Stimulated activated naive B cell treated with anti-CD40 and anti-IgM and Interleukin-4, amounts not matched to agents 10 μg/mL and 1 μg/mL and 100 μg/mL, for 72 hours (primary cell): Measurements from ENCODE around the gene CYP4F2.
"Not testable (repeated sequence)": the region's sequence is repeated elsewhere in the genome, so short reads cannot be mapped to it uniquely, and the experiment has no call there.

Experiments used
- ATAC-seq, 2 donors: fragments of 150-1000 bp; cut with Tn5 transposase; replicated peaks; 2 replicates each; pipeline ENCODE4 v1.10.0; 2021; ENCODE audit warnings: moderate library complexity in 1 of 2
- DNase-seq: peaks from one replicate; pipeline ENCODE4 v3.0.0; 2021
- H3K27ac Mint-ChIP-seq: one replicate; pipeline ENCODE4 v1.8.0; 2022; ENCODE audit warnings: mild to moderate bottlenecking, mixed read lengths
- H3K27me3 Mint-ChIP-seq, 2 donors: one replicate each; pipeline ENCODE4 v1.8.0; 2022; ENCODE audit warnings: mixed read lengths in 2 of 2
- H3K36me3 Mint-ChIP-seq, 2 donors: one replicate each; pipeline ENCODE4 v1.8.0; 2022; ENCODE audit warnings: mixed read lengths in 2 of 2, mild to moderate bottlenecking in 1 of 2
- H3K4me1 Mint-ChIP-seq, 2 donors: one replicate each; pipeline ENCODE4 v1.8.0; 2022; ENCODE audit warnings: mixed read lengths in 2 of 2, mild to moderate bottlenecking in 1 of 2
- H3K4me3 Mint-ChIP-seq, 2 donors: one replicate each; pipeline ENCODE4 v1.8.0; 2022; ENCODE audit warnings: mild to moderate bottlenecking in 2 of 2, mixed read lengths in 2 of 2, moderate library complexity in 1 of 2
- H3K9me3 Mint-ChIP-seq, 2 donors: one replicate each; pipeline ENCODE4 v1.8.0; 2022; ENCODE audit warnings: mixed read lengths in 2 of 2, mild to moderate bottlenecking in 1 of 2

Gene CYP4F2

DNA sequence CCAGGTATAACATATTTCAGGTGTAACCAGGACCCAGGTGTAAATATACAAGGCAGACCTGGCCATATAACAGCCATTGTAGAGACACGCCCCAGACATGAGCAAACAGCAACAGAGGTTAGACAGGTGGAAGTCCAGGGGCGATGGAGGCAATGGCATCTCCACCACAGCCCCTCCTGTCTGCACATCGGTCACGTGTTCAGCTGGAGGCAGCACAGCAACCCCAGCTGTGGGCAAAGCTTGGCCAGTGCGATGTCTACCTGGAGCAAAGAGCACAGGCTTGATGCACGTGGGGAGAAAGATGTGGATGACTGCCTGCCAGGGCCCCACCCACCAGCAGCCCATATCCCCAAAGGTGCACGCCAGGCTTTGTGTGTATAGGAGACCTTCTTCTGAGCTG, 4.4 kb downstream of the CYP4F2 start:
- DNase-seq (no peak), ATAC-seq (no peak)
- no peaks in the 10 kb centered on the region for H3K36me3 Mint-ChIP-seq

DNA sequence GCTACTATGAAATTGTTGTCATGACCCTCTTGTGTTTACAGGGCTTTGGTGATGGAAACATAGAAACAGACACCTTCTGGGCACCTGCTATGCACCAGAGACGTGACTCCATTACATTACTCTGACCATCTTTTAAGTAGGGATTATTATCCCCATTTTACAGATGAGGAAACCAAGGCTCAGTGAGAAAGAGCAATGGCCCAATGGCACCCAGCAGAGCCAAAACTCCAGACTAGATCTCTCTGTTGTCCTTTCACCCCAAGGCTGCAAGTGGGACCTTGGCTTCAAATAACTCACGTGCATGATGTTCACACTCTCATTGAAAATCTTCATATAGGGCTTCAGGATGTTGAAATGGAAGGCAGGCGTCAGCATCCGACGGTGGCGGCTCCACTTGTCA, 5.9 kb downstream of the CYP4F2 start:
- peaks cover 15 to 24% of the 10 kb centered on the region in 2 donors for H3K27me3 Mint-ChIP-seq
- H3K36me3 Mint-ChIP-seq = no peaks in the 10 kb centered on the region
- no peak for DNase-seq
- H3K9me3 Mint-ChIP-seq = no peaks in the 10 kb centered on the region
- no peak for ATAC-seq
- no peak overlapping the region for H3K27ac Mint-ChIP-seq
- no peaks in the 10 kb centered on the region for H3K4me1 Mint-ChIP-seq
- H3K4me3 Mint-ChIP-seq = no peak overlapping the region

More for the DNA sequence above, 4.4 kb downstream of the CYP4F2 start:
- Mint-ChIP-seq H3K4me1 (no peaks in the 10 kb centered on the region), H3K27me3 (peaks cover 25 to 31% of the 10 kb centered on the region in 2 donors), H3K27ac (no peak overlapping the region), H3K9me3 (no peaks in the 10 kb centered on the region), H3K4me3 (no peak overlapping the region)

DNA sequence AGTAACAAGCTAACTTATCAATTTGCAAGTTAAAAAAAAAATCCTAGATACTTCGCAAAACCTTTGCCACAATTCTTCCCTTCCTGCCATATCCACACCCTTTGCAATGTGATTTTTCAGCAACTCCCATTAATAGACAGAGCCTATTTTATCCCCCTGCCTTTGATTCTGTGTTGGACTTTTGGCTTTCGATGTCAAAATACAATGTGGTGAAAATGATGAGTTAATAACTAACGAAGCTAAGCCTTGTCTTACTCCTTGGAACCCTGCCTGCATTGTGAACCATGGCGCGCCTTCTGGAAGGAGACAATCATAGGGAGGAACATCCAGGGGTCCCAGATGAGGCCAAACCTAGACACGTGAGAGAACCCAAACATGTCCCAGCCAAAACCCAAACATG, 6.4 kb downstream of the CYP4F2 start:
- Mint-ChIP-seq H3K27me3 (peaks cover 10 to 18% of the 10 kb centered on the region in 2 donors), H3K9me3 (no peaks in the 10 kb centered on the region), H3K4me1 (no peaks in the 10 kb centered on the region), H3K27ac (no peak overlapping the region), H3K36me3 (no peaks in the 10 kb centered on the region), H3K4me3 (no peak overlapping the region)
- no peak for ATAC-seq
- no peak for DNase-seq

DNA sequence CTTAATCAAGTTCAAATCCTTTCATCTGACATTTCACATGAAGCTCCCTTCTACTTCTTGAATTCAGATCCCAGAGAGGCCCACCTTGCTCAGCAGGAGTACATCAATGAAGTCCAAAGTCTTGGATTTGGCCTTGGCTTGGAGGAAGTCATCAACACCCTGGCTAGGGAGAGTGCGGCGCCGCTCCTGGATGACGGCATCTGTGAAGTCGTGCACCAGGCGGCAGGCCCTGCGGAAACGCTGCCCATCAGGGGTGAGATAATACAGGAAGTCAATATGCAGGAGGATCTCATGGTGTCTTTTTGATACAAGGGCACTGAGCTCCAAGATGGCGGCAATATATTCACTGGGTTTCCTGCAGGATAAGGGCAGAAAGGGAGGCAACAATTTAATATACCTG, 8.5 kb downstream of the CYP4F2 start:
- not testable (repeated sequence) for H3K36me3 Mint-ChIP-seq, ATAC-seq, H3K4me3 Mint-ChIP-seq, H3K9me3 Mint-ChIP-seq, H3K27me3 Mint-ChIP-seq, DNase-seq, H3K4me1 Mint-ChIP-seq, H3K27ac Mint-ChIP-seq

DNA sequence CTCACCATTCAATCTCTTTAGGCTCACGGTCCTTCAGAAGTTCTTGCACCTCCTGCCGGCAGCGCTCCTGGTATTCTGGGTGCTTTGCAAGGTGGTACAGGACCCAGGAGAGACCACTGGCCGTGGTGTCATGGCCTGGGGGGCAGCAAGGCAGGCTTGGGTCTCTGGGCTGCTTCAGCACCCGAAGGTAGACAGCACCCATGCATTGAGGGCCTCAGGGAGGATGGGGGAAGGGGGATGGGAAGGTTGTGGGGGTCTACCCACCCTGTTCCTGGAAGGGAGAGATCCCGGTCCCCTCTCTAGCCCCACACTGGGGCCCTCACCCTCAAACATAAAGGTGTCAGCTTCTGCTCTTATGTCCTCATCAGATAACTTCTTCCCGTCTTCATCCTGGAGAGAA, 12.0 kb downstream of the CYP4F2 start:
- ATAC-seq (no peak), DNase-seq (no peak)
- Mint-ChIP-seq H3K27ac (no peak overlapping the region), H3K36me3 (no peaks in the 10 kb centered on the region), H3K27me3 (peaks cover 15 to 17% of the 10 kb centered on the region in 2 donors), H3K4me1 (no peaks in the 10 kb centered on the region), H3K9me3 (peaks cover 0 to 1% of the 10 kb centered on the region in 2 donors), H3K4me3 (no peak overlapping the region)

DNA sequence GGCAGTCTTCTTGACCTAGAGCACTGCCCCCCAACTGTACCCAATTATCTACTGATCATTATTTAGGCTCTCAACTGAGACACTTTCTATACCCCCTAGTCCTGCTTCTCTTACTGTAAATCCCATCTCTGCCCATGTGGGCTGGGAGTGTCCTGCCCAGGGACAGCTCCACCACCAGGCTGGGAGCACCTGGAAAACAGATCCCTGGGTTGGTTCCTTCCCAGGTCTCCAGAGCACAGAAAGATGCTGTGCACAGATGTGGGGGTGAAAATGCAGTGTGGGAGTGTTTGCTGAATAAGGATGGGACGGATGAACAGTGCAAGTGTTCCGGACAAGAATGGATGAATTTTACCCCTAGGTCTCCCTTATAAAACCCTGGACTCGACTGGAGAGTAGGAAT, 12.7 kb downstream of the CYP4F2 start:
- DNase-seq (no peak), ATAC-seq (no peak)
- H3K27me3 Mint-ChIP-seq = peaks cover 18 to 23% of the 10 kb centered on the region in 2 donors
- H3K36me3 Mint-ChIP-seq = no peaks in the 10 kb centered on the region
- H3K9me3 Mint-ChIP-seq = peaks cover 0 to 4% of the 10 kb centered on the region in 2 donors
- H3K4me1 Mint-ChIP-seq = no peaks in the 10 kb centered on the region
- no peak overlapping the region for H3K27ac Mint-ChIP-seq
- no peak overlapping the region for H3K4me3 Mint-ChIP-seq

DNA sequence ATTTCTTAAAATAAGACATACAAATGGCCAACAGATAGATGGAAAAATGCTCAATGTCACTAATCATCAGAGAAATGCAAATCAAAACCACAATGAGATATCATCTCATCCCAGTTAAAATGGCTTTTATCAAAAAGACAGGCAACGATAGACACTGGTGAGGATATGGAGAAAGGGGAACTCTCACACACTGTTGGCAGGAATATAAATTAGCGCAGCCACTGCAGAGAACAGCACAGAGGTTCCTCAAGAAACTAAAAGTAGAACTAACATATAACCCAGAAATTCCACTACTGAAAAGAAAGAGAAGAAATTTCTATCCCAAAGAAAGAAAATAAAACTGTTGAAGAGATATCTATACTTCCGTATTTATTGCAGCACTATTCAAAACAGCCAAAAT, 14.5 kb downstream of the CYP4F2 start:
- H3K36me3 Mint-ChIP-seq, H3K4me3 Mint-ChIP-seq, ATAC-seq, H3K4me1 Mint-ChIP-seq, H3K27ac Mint-ChIP-seq, DNase-seq, H3K9me3 Mint-ChIP-seq: not testable (repeated sequence)
- H3K27me3 Mint-ChIP-seq = peaks cover 30 to 36% of the 10 kb centered on the region in 2 donors

DNA sequence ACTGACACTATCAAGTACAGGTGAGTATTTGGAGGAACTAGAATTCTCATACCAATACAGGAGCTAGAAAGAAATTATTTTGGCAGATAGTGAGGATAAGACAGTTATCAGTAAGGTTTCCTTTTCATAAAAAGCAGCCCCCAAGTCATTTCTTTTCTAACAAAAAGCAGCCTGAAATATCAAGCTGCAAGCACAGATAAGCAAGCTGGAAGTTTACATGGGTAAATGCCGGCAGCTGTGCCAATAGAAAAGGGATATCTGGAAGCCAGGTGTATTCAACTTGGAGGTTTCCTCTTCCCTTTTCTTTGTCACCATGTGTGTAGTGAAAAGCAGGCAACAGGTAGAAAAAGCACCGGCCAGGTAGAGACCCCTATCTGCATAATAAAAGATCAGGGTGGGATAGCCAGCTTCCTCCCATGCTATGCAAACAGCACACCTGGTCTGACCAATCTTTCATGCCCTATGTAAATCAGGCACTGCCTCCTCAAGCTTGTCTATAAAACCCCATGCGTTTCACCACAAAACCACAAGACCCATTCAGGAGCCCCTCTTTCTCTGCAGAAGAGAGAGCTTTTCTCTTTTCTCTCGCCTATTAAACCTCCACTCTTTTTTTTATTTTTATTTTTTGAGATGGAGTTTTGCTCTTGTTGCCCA, 22.9 kb downstream of the CYP4F2 start:
- Mint-ChIP-seq H3K4me1 (peaks cover 4 to 28% of the 10 kb centered on the region in 2 donors), H3K27ac (no peak overlapping the region), H3K9me3 (peaks cover 3 to 9% of the 10 kb centered on the region in 2 donors), H3K36me3 (no peaks in the 10 kb centered on the region), H3K4me3 (no peak overlapping the region), H3K27me3 (peaks cover 21 to 33% of the 10 kb centered on the region in 2 donors)
- DNase-seq = no peak
- ATAC-seq = no peak

DNA sequence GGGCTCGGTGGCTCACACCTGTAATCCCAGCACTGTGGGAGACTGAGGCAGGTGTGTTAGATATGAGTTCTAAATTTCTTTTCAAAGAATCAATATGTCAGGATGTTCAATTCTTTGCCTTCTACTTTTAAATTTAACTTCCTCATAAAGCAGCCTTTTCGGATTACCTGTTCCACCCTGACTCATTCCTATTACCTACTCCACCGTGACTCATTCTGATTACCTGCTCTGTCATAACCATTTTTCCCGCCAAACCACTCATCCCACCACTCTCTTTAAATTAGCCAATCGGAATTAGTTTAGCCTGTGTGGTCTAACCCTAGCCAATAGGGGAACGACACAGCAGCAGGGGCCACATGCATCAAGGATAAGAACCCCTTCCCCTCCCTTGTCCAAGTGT, 24.1 kb downstream of the CYP4F2 start:
- Mint-ChIP-seq H3K4me1 (peaks cover 4 to 36% of the 10 kb centered on the region in 2 donors), H3K27me3 (peaks cover 10 to 23% of the 10 kb centered on the region in 2 donors)
- H3K9me3 Mint-ChIP-seq, DNase-seq, H3K36me3 Mint-ChIP-seq, ATAC-seq, H3K4me3 Mint-ChIP-seq, H3K27ac Mint-ChIP-seq: not testable (repeated sequence)

DNA sequence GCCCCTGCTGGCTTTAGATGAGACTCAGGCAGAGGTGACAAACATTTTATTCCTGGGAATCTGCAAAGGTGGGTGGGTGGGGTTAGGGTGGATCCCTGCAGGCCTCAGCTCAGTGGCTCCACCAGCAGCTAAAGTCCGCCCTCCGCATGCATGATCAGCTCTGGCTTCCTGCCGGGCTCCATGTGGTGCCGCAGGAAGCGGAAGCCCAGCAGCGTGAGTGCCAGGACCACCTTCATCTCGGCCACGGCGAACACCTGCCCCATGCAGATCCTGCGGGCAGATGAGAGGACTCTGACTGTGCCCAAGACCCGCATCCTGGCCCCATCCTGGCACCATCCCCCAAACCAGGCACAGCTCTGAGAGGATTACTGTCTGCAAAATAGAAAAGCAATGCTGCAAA, 26.3 kb downstream of the CYP4F2 start:
- Mint-ChIP-seq H3K36me3 (no peaks in the 10 kb centered on the region), H3K9me3 (peaks cover 3 to 9% of the 10 kb centered on the region in 2 donors), H3K27me3 (peaks cover 0 to 21% of the 10 kb centered on the region in 2 donors), H3K4me3 (peak overlapping the region; percentile 66 to 80), H3K27ac (no peak overlapping the region), H3K4me1 (peaks cover 4 to 36% of the 10 kb centered on the region in 2 donors)
- ATAC-seq = peak; percentile 75 to 92
- peak; percentile 13 for DNase-seq

DNA sequence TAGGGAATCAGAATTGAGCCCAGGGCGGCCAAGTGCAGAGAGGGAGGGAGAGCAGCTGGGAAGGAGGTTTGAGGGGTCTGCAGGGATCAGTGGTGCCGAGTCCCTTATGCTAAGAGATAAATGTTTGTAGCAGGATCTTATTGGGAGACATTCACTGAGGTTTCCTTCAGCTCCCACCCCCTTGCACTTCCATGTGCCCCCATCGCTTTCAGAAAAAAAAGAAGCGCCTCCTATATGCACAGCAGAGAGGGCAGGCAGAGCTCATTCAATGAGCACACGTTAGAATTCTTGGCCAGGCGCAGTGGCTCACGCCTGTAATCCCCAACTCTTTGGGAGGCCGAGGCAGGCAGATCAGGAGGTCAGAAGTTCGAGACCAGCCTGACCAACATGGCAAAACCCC, 28.0 kb downstream of the CYP4F2 start:
- ATAC-seq (no peak), DNase-seq (no peak)
- Mint-ChIP-seq H3K27me3 (peaks cover 0 to 10% of the 10 kb centered on the region in 2 donors), H3K4me3 (no peak overlapping the region), H3K4me1 (peaks cover 4 to 28% of the 10 kb centered on the region in 2 donors), H3K9me3 (peaks cover 3 to 9% of the 10 kb centered on the region in 2 donors), H3K36me3 (no peaks in the 10 kb centered on the region), H3K27ac (no peak overlapping the region)

DNA sequence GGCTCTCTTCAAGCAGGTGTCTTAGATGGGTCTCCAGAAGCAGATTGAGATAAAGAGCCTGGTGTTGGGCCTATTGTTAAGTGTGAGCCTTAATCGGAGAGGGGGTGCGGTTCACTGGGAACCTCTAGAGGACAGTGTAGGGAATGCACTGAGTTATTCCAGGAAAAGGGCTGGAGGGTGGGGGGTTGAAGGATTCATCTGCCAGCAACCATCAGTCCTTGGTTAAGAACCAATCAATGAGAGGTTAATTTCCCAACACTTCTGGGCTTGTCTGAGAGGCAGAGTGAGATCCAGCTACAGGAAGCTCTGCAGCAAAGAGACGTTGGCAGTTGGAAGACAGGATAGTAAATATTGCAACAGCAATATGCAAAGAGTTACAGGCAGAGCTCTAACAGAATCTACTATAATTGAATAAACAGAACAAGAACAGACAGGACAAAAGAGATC, 28.7 kb downstream of the CYP4F2 start:
- H3K4me3 Mint-ChIP-seq = no peak overlapping the region
- peaks cover 1 to 23% of the 10 kb centered on the region in 2 donors for H3K4me1 Mint-ChIP-seq
- H3K9me3 Mint-ChIP-seq = peaks cover 0 to 4% of the 10 kb centered on the region in 2 donors
- no peak overlapping the region for H3K27ac Mint-ChIP-seq
- H3K27me3 Mint-ChIP-seq = peaks cover 0 to 5% of the 10 kb centered on the region in 2 donors
- ATAC-seq (peak; percentile 58 to 75), DNase-seq (no peak)
- no peaks in the 10 kb centered on the region for H3K36me3 Mint-ChIP-seq

DNA sequence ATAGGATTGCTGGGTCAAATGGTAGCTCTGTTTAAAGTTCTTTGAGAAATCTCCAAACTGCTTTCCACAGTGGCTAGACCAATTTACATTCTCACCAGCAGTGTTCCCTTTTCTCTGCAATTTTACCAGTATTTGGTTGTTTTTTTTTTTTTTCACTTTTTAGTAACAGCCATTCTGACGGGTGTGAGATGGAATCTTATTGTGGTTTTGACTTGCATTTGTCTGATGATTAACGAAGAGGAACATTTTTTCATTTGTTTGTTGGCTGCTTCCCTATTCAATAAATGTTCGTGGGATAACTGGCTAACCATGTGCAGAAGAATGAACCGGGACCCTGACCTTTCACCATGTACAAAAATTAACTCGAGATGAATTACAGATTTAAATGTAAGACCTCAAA, 31.2 kb downstream of the CYP4F2 start:
- H3K27me3 Mint-ChIP-seq = peaks cover 3 to 13% of the 10 kb centered on the region in 2 donors
- DNase-seq = no peak
- ATAC-seq = no peak
- H3K36me3 Mint-ChIP-seq = no peaks in the 10 kb centered on the region
- no peak overlapping the region for H3K27ac Mint-ChIP-seq
- H3K4me1 Mint-ChIP-seq = peaks cover under 1 to 21% of the 10 kb centered on the region in 2 donors
- H3K4me3 Mint-ChIP-seq = no peak overlapping the region
- H3K9me3 Mint-ChIP-seq = no peaks in the 10 kb centered on the region

DNA sequence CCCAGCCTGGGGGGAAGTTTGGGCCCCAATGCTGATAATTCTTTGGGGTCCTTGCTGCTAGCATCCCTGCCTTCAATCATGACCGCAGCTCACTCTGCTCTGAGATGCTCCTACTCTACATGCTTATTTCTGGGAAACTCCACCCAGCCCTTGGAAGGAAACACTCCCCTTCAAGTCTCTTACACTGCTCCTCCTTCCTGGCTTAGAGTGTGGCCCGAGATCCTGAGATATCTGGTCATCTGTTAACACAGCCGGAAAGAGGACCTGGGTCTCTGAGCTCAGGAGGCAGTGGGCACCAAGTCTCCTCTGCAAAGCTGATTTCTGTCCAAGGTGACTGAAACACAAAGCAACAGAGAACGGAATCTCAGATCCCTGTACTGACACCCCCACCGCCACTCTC, 33.0 kb downstream of the CYP4F2 start:
- H3K9me3 Mint-ChIP-seq = no peaks in the 10 kb centered on the region
- H3K4me1 Mint-ChIP-seq = peaks cover 0 to 8% of the 10 kb centered on the region in 2 donors
- ATAC-seq = no peak
- H3K27me3 Mint-ChIP-seq = peaks cover 10 to 19% of the 10 kb centered on the region in 2 donors
- H3K27ac Mint-ChIP-seq = no peak overlapping the region
- DNase-seq = no peak
- no peak overlapping the region for H3K4me3 Mint-ChIP-seq
- H3K36me3 Mint-ChIP-seq = no peaks in the 10 kb centered on the region

DNA sequence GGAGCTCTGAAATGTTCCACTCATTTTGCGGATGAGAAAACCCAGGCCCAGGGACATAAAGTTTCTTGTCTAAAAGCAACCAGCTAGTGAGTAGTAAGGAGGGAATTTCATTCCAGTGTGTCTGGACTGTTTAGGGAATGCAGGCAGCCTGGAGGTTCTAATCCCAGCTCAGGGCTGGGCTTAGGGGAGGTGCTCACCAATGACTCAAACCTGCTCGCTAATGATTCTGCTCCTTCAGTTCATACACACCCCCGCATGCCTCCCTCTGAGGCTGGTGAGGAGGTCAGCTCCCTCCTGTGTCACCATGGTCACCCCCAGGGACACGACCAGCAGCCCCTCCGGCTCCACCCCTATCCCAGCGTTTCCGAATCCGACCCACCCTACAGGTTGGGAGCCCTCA, 34.6 kb downstream of the CYP4F2 start:
- no peaks in the 10 kb centered on the region for H3K36me3 Mint-ChIP-seq
- H3K27me3 Mint-ChIP-seq = peaks cover 10 to 19% of the 10 kb centered on the region in 2 donors
- H3K9me3 Mint-ChIP-seq = no peaks in the 10 kb centered on the region
- DNase-seq (no peak), ATAC-seq (no peak)
- H3K4me3 Mint-ChIP-seq = no peak overlapping the region
- no peaks in the 10 kb centered on the region for H3K4me1 Mint-ChIP-seq
- no peak overlapping the region for H3K27ac Mint-ChIP-seq
